Activated CD8-positive, alpha-beta T cell treated with anti-CD3 and anti-CD28 coated beads for 36 hours (primary cell): ENCODE measurements around the gene DGCR6L. TPM values are rescaled to one million over a fixed set of nuclear protein-coding genes. Genes with fewer than 3 reads are reported as not detected.
"Not testable (repeated sequence)": the region's sequence is repeated elsewhere in the genome, so short reads cannot be mapped to it uniquely, and the experiment has no call there.

Experiments used
- ATAC-seq: fragments of 200-7000 bp; cut with Tn5 transposase; one replicate; pipeline ENCODE4 v1.10.0; 2021; ENCODE audit warnings: mild to moderate bottlenecking, moderate library complexity
- CTCF ChIA-PET: fragments of 350-600 bp; sonication (Branson Sonifier 250); formaldehyde crosslinking; loops from one replicate; lab custom pipeline; 2021; ENCODE audit warnings: antibody characterized with exemption; lab: Charles Lee
- POLR2A ChIA-PET: fragments of 350-600 bp; sonication (Branson Sonifier 250); formaldehyde crosslinking; loops from one replicate; lab custom pipeline; 2021; ENCODE audit warnings: antibody characterized with exemption; lab: Charles Lee
- DNase-seq: peaks from one replicate; pipeline ENCODE4 v3.0.0-alpha.2; 2020
- H3K27ac Mint-ChIP-seq: one replicate; pipeline ENCODE4 v1.8.0; 2021; ENCODE audit warnings: mild to moderate bottlenecking, mixed read lengths
- H3K27me3 Mint-ChIP-seq: one replicate; pipeline ENCODE4 v1.8.0; 2021; ENCODE audit warnings: mixed read lengths
- H3K36me3 Mint-ChIP-seq: one replicate; pipeline ENCODE4 v1.8.0; 2021; ENCODE audit warnings: low read depth, mixed read lengths
- H3K4me1 Mint-ChIP-seq: one replicate; pipeline ENCODE4 v1.8.0; 2021; ENCODE audit warnings: low read depth, mixed read lengths
- H3K4me3 Mint-ChIP-seq: one replicate; pipeline ENCODE4 v1.8.0; 2021; ENCODE audit warnings: mild to moderate bottlenecking, moderate library complexity, mixed read lengths
- H3K9me3 Mint-ChIP-seq: one replicate; pipeline ENCODE4 v1.8.0; 2021; ENCODE audit warnings: mixed read lengths
- intact Hi-C: fragments of 100-400 bp; cut with micrococcal nuclease; formaldehyde crosslinking; loops from one replicate; pipeline ENCODE4 v1.10.0; 2022
- total RNA-seq, 2 experiments: library from RNA; stranded (reverse); gene quantifications; one replicate each; pipeline ENCODE4 v1.2.3, GENCODE V29; 2021
- TF ChIP-seq, protein P1 (sequence below): fragments of 200-600 bp; IDR thresholded peaks from one replicate; pipeline ENCODE4 v1.8.0; 2022; ENCODE audit warnings: antibody characterized with exemption, mild to moderate bottlenecking

The DGCR6L gene
- total RNA-seq, 2 experiments from 2014 or later, result 30.7 to 32.0 TPM

DNA sequence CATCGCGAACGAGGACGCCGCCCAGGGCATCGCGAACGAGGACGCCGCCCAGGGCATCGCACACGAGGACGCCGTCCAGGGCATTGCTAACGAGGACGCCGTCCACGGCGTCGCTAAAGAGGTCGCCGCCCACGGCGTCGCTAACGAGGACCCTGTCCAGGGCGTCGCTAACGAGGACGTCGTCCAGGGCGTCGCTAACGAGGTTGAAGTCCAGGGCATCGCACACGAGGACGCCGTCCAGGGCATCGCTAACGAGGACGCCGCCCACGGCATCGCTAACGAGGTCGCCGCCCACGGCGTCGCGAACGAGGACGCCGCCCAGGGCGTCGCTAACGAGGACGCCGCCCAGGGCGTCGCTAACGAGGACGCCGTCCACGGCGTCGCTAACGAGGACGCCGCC is 38.1 kb upstream of the DGCR6L start:
- POLR2A ChIA-PET, H3K9me3 Mint-ChIP-seq, DNase-seq, H3K4me1 Mint-ChIP-seq, intact Hi-C loops, H3K36me3 Mint-ChIP-seq, ATAC-seq, H3K4me3 Mint-ChIP-seq, H3K27me3 Mint-ChIP-seq, CTCF ChIA-PET, H3K27ac Mint-ChIP-seq: not testable (repeated sequence)

DNA sequence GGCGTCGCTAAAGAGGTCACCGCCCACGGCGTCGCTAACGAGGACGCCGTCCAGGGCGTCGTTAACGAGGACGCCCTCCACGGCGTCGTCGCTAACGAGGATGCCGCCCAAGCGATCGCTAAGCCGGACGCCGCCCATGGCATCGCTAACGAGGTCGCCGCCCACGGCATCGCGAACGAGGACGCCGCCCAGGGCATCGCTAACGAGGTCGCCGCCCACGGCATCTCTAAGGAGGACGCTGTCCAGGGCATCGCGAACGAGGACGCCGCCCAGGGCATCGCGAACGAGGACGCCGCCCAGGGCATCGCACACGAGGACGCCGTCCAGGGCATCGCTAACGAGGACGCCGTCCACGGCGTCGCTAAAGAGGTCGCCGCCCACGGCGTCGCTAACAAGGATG is 37.0 kb upstream of the DGCR6L start:
- POLR2A ChIA-PET, H3K27me3 Mint-ChIP-seq, DNase-seq, H3K27ac Mint-ChIP-seq, H3K9me3 Mint-ChIP-seq, ATAC-seq, H3K4me1 Mint-ChIP-seq, H3K36me3 Mint-ChIP-seq, CTCF ChIA-PET, H3K4me3 Mint-ChIP-seq, intact Hi-C loops: not testable (repeated sequence)

DNA sequence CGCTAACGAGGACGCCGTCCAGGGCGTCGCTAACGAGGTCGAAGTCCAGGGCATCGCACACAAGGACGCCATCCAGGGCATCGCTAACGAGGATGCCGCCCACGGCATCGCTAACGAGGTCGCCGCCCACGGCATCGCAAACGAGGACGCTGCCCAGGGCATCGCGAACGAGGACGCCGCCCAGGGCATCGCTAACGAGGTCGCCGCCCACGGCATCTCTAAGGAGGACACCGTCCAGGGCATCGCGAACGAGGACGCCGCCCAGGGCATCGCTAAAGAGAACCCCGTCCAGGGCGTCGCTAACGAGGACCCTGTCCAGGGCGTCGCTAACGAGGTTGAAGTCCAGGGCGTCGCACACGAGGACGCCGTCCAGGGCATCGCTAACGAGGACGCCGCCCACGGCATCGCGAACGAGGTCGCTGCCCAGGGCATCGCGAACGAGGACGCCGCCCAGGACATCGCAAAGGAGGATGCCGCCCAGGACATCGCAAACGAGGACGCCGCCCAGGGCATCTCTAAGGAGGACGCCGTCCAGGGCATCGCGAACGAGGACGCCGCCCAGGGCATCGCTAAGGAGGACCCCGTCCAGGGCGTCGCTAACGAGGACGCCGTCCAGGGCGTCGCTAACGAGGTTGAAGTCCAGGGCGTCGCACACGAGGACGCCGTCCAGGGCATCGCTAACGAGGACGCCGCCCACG is 36.2 kb upstream of the DGCR6L start:
- not testable (repeated sequence) for H3K4me1 Mint-ChIP-seq

DNA sequence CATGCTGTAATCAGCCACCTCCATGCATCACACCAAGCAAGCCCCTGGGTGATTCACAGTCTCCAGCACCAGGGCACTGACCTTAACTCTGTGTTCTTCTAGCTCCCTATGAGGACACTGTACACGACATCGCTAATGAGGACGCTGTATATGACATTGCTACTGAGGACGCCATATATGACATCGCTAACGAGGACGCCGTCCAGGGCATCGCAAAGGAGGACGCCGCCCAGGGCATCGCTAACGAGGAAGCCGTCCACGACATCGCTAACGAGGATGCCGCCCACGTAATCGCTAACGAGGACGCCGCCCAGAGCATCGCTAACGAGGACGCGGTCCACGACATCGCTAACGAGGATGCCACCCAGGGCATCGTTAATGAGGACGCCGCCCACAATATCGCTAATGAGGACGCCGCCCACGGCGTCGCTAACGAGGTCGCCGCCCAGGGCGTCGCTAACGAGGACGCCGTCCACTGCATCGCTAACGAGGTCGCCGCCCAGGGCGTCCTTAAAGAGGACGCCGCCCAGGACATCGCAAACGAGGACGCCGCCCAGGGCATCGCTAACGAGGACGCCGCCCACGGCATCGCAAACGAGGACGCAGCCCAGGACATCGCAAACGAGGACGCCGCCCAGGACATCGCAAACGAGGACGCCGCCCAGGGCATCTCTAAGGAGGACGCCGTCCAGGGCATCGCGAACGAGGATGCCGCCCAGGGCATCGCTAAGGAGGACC is 34.5 kb upstream of the DGCR6L start:
- H3K4me1 Mint-ChIP-seq, result no peaks in the 10 kb centered on the region
- TF ChIP-seq, protein P1, sequence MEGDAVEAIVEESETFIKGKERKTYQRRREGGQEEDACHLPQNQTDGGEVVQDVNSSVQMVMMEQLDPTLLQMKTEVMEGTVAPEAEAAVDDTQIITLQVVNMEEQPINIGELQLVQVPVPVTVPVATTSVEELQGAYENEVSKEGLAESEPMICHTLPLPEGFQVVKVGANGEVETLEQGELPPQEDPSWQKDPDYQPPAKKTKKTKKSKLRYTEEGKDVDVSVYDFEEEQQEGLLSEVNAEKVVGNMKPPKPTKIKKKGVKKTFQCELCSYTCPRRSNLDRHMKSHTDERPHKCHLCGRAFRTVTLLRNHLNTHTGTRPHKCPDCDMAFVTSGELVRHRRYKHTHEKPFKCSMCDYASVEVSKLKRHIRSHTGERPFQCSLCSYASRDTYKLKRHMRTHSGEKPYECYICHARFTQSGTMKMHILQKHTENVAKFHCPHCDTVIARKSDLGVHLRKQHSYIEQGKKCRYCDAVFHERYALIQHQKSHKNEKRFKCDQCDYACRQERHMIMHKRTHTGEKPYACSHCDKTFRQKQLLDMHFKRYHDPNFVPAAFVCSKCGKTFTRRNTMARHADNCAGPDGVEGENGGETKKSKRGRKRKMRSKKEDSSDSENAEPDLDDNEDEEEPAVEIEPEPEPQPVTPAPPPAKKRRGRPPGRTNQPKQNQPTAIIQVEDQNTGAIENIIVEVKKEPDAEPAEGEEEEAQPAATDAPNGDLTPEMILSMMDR, result no peak
- POLR2A ChIA-PET, result no interaction called here
- no peaks in the 10 kb centered on the region for H3K9me3 Mint-ChIP-seq
- H3K4me3 Mint-ChIP-seq, result no peak overlapping the region
- ATAC-seq (no peak), DNase-seq (no peak)
- H3K36me3 Mint-ChIP-seq, result no peaks in the 10 kb centered on the region
- H3K27ac Mint-ChIP-seq, result no peak overlapping the region
- H3K27me3 Mint-ChIP-seq, result no peaks in the 10 kb centered on the region
- intact Hi-C loops, result no loop called here
- CTCF ChIA-PET, result no interaction called here

More for the DNA sequence above, 36.2 kb upstream of the DGCR6L start:
- H3K9me3 Mint-ChIP-seq, H3K4me3 Mint-ChIP-seq, DNase-seq, CTCF ChIA-PET, POLR2A ChIA-PET, H3K27me3 Mint-ChIP-seq, H3K27ac Mint-ChIP-seq, ATAC-seq, H3K36me3 Mint-ChIP-seq, intact Hi-C loops: not testable (repeated sequence)

DNA sequence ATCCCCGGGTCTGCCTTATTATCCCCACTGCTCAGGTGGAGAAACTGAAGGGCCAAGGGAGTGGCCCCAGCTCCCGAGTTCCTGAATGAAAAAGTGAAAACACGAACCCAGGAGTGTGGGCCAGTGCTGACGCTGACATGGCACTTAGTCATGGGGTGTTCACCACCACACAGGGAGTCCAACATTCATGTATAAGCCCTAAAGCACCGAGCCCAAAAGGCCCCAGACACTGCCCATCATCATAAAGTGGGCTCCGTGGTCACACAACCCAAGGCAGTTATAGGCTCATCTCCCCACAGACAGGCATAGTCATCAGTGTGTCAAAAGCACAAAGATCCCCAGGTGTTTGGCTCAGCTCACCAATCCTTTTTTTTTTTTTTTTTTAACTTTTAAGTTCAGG is 32.7 kb upstream of the DGCR6L start:
- DNase-seq, result peak; percentile 42

DNA sequence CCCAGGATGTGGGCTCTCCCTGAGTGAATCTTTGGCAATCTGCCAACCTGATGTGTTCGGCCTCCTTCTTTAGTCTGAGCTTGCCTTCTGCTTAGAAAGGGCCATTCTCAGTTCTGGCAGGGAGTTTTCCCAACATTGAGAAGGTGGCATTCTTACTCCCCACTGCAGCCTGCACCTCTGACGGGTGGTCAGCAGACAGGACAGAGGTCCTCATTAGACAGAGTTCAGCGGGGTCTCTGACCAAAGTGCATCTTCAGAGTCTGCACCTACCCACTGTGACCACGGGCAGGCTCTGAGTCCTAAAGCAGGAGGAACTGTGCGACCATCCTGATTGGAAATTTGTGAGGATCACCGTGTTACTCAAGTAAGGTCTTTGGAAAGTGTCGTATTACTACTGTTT is 26.7 kb upstream of the DGCR6L start:
- H3K4me3 Mint-ChIP-seq, H3K9me3 Mint-ChIP-seq, H3K27me3 Mint-ChIP-seq, H3K36me3 Mint-ChIP-seq, intact Hi-C loops, CTCF ChIA-PET, H3K27ac Mint-ChIP-seq, POLR2A ChIA-PET, H3K4me1 Mint-ChIP-seq, DNase-seq, ATAC-seq: not testable (repeated sequence)

More for the DNA sequence above, 32.7 kb upstream of the DGCR6L start:
- ATAC-seq, POLR2A ChIA-PET, H3K4me1 Mint-ChIP-seq, H3K9me3 Mint-ChIP-seq, intact Hi-C loops, CTCF ChIA-PET, H3K36me3 Mint-ChIP-seq, H3K4me3 Mint-ChIP-seq, H3K27ac Mint-ChIP-seq, H3K27me3 Mint-ChIP-seq: not testable (repeated sequence)

DNA sequence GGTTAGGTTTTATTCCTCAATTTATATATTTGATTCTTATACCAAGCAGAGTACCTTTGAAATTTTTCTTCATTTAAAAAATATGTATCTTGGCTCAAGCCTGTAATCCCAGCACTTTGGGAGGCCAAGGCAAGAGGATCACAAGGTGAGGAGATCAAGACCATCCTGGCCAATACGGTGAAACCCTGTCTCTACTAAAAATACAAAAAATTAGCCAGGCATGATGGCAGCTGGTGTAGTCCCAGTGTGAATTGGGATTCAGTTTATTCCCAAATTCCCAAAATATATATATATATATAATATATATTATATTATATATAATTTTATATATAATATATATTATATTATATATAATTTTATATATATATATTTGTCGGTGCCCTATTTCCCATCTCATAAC is 18.4 kb upstream of the DGCR6L start:
- ATAC-seq, intact Hi-C loops, POLR2A ChIA-PET, H3K27me3 Mint-ChIP-seq, H3K4me1 Mint-ChIP-seq, H3K9me3 Mint-ChIP-seq, DNase-seq, H3K36me3 Mint-ChIP-seq, H3K4me3 Mint-ChIP-seq, H3K27ac Mint-ChIP-seq, CTCF ChIA-PET: not testable (repeated sequence)

DNA sequence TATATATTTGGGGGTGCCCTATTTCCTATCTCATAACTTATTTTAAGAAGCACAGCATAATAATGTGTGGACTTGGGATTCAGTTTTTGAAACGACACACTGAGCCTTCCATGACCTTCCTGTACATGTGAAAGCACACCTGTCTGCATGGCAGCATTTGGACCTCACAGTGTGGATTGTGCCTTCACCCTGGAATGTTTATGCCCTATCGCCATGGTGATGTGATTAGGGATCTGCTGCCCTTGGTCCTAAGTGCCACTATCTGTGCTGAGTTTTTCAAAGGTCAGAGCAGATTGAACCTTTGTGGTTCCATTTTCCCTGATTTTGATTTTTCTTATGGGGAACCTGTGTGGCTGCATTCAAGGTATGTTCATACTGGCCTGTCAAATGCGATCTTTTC is 17.9 kb upstream of the DGCR6L start:
- H3K9me3 Mint-ChIP-seq, DNase-seq, CTCF ChIA-PET, H3K27me3 Mint-ChIP-seq, H3K4me3 Mint-ChIP-seq, ATAC-seq, POLR2A ChIA-PET, H3K4me1 Mint-ChIP-seq, intact Hi-C loops, H3K36me3 Mint-ChIP-seq, H3K27ac Mint-ChIP-seq: not testable (repeated sequence)

DNA sequence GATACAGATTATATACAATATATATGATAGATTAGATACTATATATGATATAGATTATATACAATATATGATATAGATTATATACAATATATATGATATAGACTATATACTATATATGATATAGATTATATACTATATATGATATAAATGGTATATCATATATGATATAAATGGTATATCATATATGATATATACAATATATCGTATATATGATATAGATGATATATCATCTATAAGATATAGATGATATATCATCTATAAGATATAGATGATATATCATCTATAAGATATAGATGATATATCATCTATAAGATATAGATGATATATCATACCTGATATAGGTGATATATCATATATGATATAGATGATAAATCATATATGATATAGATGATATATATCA is 16.7 kb upstream of the DGCR6L start:
- not testable (repeated sequence) for H3K4me1 Mint-ChIP-seq

DNA sequence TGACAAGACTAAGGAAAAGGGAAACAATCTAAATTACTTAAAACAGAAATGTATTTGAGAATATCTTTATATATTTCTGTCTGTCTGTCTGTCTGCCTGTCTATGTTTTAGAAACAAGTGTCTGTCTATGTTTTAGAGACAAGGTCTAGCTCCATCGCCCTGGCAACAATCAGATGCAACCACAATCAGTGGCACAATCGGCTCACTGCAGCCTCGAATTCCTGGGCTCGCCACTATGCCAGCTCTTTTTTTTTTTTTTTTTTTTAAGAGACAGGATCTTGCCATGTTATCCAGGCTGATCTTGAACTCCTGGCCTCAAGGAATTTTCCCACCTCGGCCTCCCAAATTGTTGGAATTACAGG is 8.7 kb upstream of the DGCR6L start:
- intact Hi-C loops, CTCF ChIA-PET: not testable (repeated sequence)
- H3K4me1 Mint-ChIP-seq, result peaks cover 20% of the 10 kb centered on the region

More for the DNA sequence above, 16.7 kb upstream of the DGCR6L start:
- CTCF ChIA-PET, DNase-seq, H3K27ac Mint-ChIP-seq, H3K36me3 Mint-ChIP-seq, ATAC-seq, H3K27me3 Mint-ChIP-seq, H3K4me3 Mint-ChIP-seq, POLR2A ChIA-PET, intact Hi-C loops, H3K9me3 Mint-ChIP-seq: not testable (repeated sequence)

DNA sequence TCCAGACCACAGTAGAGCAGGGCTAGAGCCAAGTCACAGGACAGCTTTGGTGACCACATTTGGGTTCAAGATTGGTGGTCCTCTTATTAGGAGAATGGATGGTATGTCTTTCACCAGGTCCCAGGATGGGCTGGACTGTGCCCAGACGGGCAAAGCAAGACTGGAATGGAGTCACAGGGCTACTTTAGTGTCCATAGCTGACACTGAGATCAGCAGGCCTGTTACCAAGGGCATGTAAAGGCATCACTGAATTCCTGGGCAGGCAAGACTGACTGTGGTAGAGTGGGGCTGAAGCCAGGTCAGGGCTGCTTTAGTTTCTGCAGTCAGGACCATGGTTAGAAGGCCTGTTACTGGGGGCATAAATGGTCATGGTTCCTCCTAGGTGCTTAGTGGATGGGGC is 6.1 kb upstream of the DGCR6L start:
- H3K4me1 Mint-ChIP-seq, result peaks cover 39% of the 10 kb centered on the region
- H3K9me3 Mint-ChIP-seq, intact Hi-C loops, H3K27me3 Mint-ChIP-seq, ATAC-seq, H3K4me3 Mint-ChIP-seq, POLR2A ChIA-PET, H3K36me3 Mint-ChIP-seq, CTCF ChIA-PET, DNase-seq: not testable (repeated sequence)
- peak overlapping the region; percentile 75 for H3K27ac Mint-ChIP-seq

More for the DNA sequence above, 8.7 kb upstream of the DGCR6L start:
- POLR2A ChIA-PET, H3K27me3 Mint-ChIP-seq, ATAC-seq, H3K9me3 Mint-ChIP-seq, H3K36me3 Mint-ChIP-seq: not testable (repeated sequence)
- Mint-ChIP-seq H3K27ac (peak overlapping the region; percentile 90), H3K4me3 (peak overlapping the region; percentile 49)
- peak; percentile 50 for DNase-seq
